ENCODE results near the gene MYH11. TPM values are rescaled to one million over a fixed set of nuclear protein-coding genes. Genes with fewer than 3 reads are reported as not detected.
A peak's percentile ranks its signal among the peaks of the same experiment; 100 is the strongest.

Gene MYH11
- total and polyA plus RNA-seq, 5 donors from 2014 or later, result 0.15 to 0.67 (median 0.43) TPM; not detected in 1

- Mint-ChIP-seq H3K4me1 (no peaks in the 10 kb centered on the region), H3K4me3 (no peak overlapping the region), H3K36me3 (no peaks in the 10 kb centered on the region), H3K9me3 (peaks cover 0 to 4% (median 0%) of the 10 kb centered on the region in 7 donors), H3K27me3 (peaks cover 16% of the 10 kb centered on the region), H3K27ac (no peak overlapping the region)
- DNase-seq, result no peak
- Histone ChIP-seq H3K4me3 (ENCODE audit: low read depth, low read length) (no peak overlapping the region), H3K27ac (ENCODE audit: insufficient read depth, low read length, poor library complexity, severe bottlenecking) (no peak overlapping the region), H3K4me1 (ENCODE audit: control insufficient read depth, insufficient read depth, low read length, poor library complexity, severe bottlenecking) (no peaks in the 10 kb centered on the region), H3K27me3 (ENCODE audit: control insufficient read depth, insufficient read depth, low read length) (no peaks in the 10 kb centered on the region), H3K9me3 (ENCODE audit: control insufficient read depth in 2 of 2, low read length in 2 of 2) (no peaks in the 10 kb centered on the region), H3K36me3 (ENCODE audit: control insufficient read depth, insufficient read depth, low read length) (no peaks in the 10 kb centered on the region)
- no peak for ATAC-seq (ENCODE audit: low read depth in 2 of 2)
Observed at GRCh38 chr16:15772579-15773293, 84.1 kb downstream of the MYH11 start.

GRCh38 chr16:15771694-15772093, 85.1 kb downstream of the MYH11 start:
- Histone ChIP-seq H3K36me3 (ENCODE audit: control insufficient read depth, insufficient read depth, low read length) (no peaks in the 10 kb centered on the region), H3K27me3 (ENCODE audit: control insufficient read depth, insufficient read depth, low read length) (no peaks in the 10 kb centered on the region), H3K4me3 (ENCODE audit: low read depth, low read length) (no peak overlapping the region), H3K9me3 (ENCODE audit: control insufficient read depth in 2 of 2, low read length in 2 of 2) (no peaks in the 10 kb centered on the region), H3K27ac (ENCODE audit: insufficient read depth, low read length, poor library complexity, severe bottlenecking) (no peak overlapping the region), H3K4me1 (ENCODE audit: control insufficient read depth, insufficient read depth, low read length, poor library complexity, severe bottlenecking) (no peaks in the 10 kb centered on the region)
- no peak for DNase-seq
- Mint-ChIP-seq H3K4me1 (no peaks in the 10 kb centered on the region), H3K36me3 (no peaks in the 10 kb centered on the region), H3K27ac (no peak overlapping the region), H3K9me3 (peaks cover 0 to 4% (median 0%) of the 10 kb centered on the region in 7 donors), H3K27me3 (peaks cover 16% of the 10 kb centered on the region), H3K4me3 (no peak overlapping the region)
- ATAC-seq (ENCODE audit: low read depth in 2 of 2), result no peak

GRCh38 chr16:15770512-15770911, 86.3 kb downstream of the MYH11 start:
- Histone ChIP-seq H3K4me1 (ENCODE audit: control insufficient read depth, insufficient read depth, low read length, poor library complexity, severe bottlenecking) (no peaks in the 10 kb centered on the region), H3K27ac (ENCODE audit: insufficient read depth, low read length, poor library complexity, severe bottlenecking) (no peak overlapping the region), H3K9me3 (ENCODE audit: control insufficient read depth in 2 of 2, low read length in 2 of 2) (no peaks in the 10 kb centered on the region), H3K4me3 (ENCODE audit: low read depth, low read length) (no peak overlapping the region), H3K27me3 (ENCODE audit: control insufficient read depth, insufficient read depth, low read length) (no peaks in the 10 kb centered on the region), H3K36me3 (ENCODE audit: control insufficient read depth, insufficient read depth, low read length) (no peaks in the 10 kb centered on the region)
- ATAC-seq (ENCODE audit: low read depth in 2 of 2) (no peak), DNase-seq (no peak)
- no peaks in the 10 kb centered on the region for H3K4me1 Mint-ChIP-seq
- H3K4me3 Mint-ChIP-seq, result no peak overlapping the region
- no peaks in the 10 kb centered on the region for H3K36me3 Mint-ChIP-seq
- peaks cover 0 to 4% (median 0%) of the 10 kb centered on the region in 7 donors for H3K9me3 Mint-ChIP-seq
- peaks cover 21% of the 10 kb centered on the region for H3K27me3 Mint-ChIP-seq
- H3K27ac Mint-ChIP-seq, result no peak overlapping the region

GRCh38 chr16:15770107-15770506, 86.7 kb downstream of the MYH11 start:
- Mint-ChIP-seq H3K27me3 (peaks cover 20% of the 10 kb centered on the region), H3K4me3 (no peak overlapping the region), H3K27ac (no peak overlapping the region), H3K36me3 (no peaks in the 10 kb centered on the region), H3K4me1 (no peaks in the 10 kb centered on the region), H3K9me3 (peaks cover 0 to 4% (median 0%) of the 10 kb centered on the region in 7 donors)
- Histone ChIP-seq H3K27me3 (ENCODE audit: control insufficient read depth, insufficient read depth, low read length) (no peaks in the 10 kb centered on the region), H3K27ac (ENCODE audit: insufficient read depth, low read length, poor library complexity, severe bottlenecking) (no peak overlapping the region), H3K9me3 (ENCODE audit: control insufficient read depth in 2 of 2, low read length in 2 of 2) (no peaks in the 10 kb centered on the region), H3K4me1 (ENCODE audit: control insufficient read depth, insufficient read depth, low read length, poor library complexity, severe bottlenecking) (no peaks in the 10 kb centered on the region), H3K36me3 (ENCODE audit: control insufficient read depth, insufficient read depth, low read length) (no peaks in the 10 kb centered on the region), H3K4me3 (ENCODE audit: low read depth, low read length) (no peak overlapping the region)
- no peak for DNase-seq
- ATAC-seq (ENCODE audit: low read depth in 2 of 2), result no peak

GRCh38 chr16:15769239-15769638, 87.6 kb downstream of the MYH11 start:
- Mint-ChIP-seq H3K4me1 (no peaks in the 10 kb centered on the region), H3K4me3 (no peak overlapping the region), H3K27me3 (peaks cover 16% of the 10 kb centered on the region), H3K36me3 (no peaks in the 10 kb centered on the region), H3K9me3 (peaks cover 0 to 4% (median 0%) of the 10 kb centered on the region in 7 donors), H3K27ac (no peak overlapping the region)
- DNase-seq (no peak), ATAC-seq (ENCODE audit: low read depth in 2 of 2) (no peak)
- Histone ChIP-seq H3K4me1 (ENCODE audit: control insufficient read depth, insufficient read depth, low read length, poor library complexity, severe bottlenecking) (no peaks in the 10 kb centered on the region), H3K9me3 (ENCODE audit: control insufficient read depth in 2 of 2, low read length in 2 of 2) (no peaks in the 10 kb centered on the region), H3K27ac (ENCODE audit: insufficient read depth, low read length, poor library complexity, severe bottlenecking) (no peak overlapping the region), H3K4me3 (ENCODE audit: low read depth, low read length) (no peak overlapping the region), H3K36me3 (ENCODE audit: control insufficient read depth, insufficient read depth, low read length) (no peaks in the 10 kb centered on the region), H3K27me3 (ENCODE audit: control insufficient read depth, insufficient read depth, low read length) (no peaks in the 10 kb centered on the region)

GRCh38 chr16:15768201-15768600, 88.6 kb downstream of the MYH11 start:
- Mint-ChIP-seq H3K4me3 (no peak overlapping the region), H3K9me3 (peaks cover 0 to 4% (median 0%) of the 10 kb centered on the region in 7 donors), H3K27me3 (peaks cover 15% of the 10 kb centered on the region), H3K36me3 (no peaks in the 10 kb centered on the region), H3K27ac (no peak overlapping the region), H3K4me1 (no peaks in the 10 kb centered on the region)
- Histone ChIP-seq H3K27ac (ENCODE audit: insufficient read depth, low read length, poor library complexity, severe bottlenecking) (no peak overlapping the region), H3K4me1 (ENCODE audit: control insufficient read depth, insufficient read depth, low read length, poor library complexity, severe bottlenecking) (no peaks in the 10 kb centered on the region), H3K36me3 (ENCODE audit: control insufficient read depth, insufficient read depth, low read length) (no peaks in the 10 kb centered on the region), H3K9me3 (ENCODE audit: control insufficient read depth in 2 of 2, low read length in 2 of 2) (no peaks in the 10 kb centered on the region), H3K27me3 (ENCODE audit: control insufficient read depth, insufficient read depth, low read length) (no peaks in the 10 kb centered on the region), H3K4me3 (ENCODE audit: low read depth, low read length) (no peak overlapping the region)
- no peak for ATAC-seq (ENCODE audit: low read depth in 2 of 2)
- DNase-seq, result no peak

- no peak overlapping the region for H3K4me3 Mint-ChIP-seq
Observed at GRCh38 chr16:15766918-15767317, 89.9 kb downstream of the MYH11 start.

GRCh38 chr16:15765880-15766279, 90.9 kb downstream of the MYH11 start:
- no peaks in the 10 kb centered on the region for H3K4me1 ChIP-seq (ENCODE audit: control insufficient read depth, insufficient read depth, low read length, poor library complexity, severe bottlenecking)
- Mint-ChIP-seq H3K27ac (no peak overlapping the region), H3K36me3 (no peaks in the 10 kb centered on the region), H3K27me3 (peaks cover 19% of the 10 kb centered on the region), H3K9me3 (peaks cover 0 to 4% (median 0%) of the 10 kb centered on the region in 7 donors), H3K4me3 (no peak overlapping the region), H3K4me1 (no peaks in the 10 kb centered on the region)
- ATAC-seq (ENCODE audit: low read depth in 2 of 2) (peak; percentile 52 to 59), DNase-seq (peak in 2 of 3 donors; percentile 39 to 62)
- H3K4me3 ChIP-seq (ENCODE audit: low read depth, low read length), result no peak overlapping the region
- H3K36me3 ChIP-seq (ENCODE audit: control insufficient read depth, insufficient read depth, low read length), result no peaks in the 10 kb centered on the region
- H3K27me3 ChIP-seq (ENCODE audit: control insufficient read depth, insufficient read depth, low read length), result no peaks in the 10 kb centered on the region
- H3K9me3 ChIP-seq (ENCODE audit: control insufficient read depth in 2 of 2, low read length in 2 of 2), result no peaks in the 10 kb centered on the region
- no peak overlapping the region for H3K27ac ChIP-seq (ENCODE audit: insufficient read depth, low read length, poor library complexity, severe bottlenecking)

More at GRCh38 chr16:15766918-15767317, 89.9 kb downstream of the MYH11 start:
- Histone ChIP-seq H3K4me1 (ENCODE audit: control insufficient read depth, insufficient read depth, low read length, poor library complexity, severe bottlenecking) (no peaks in the 10 kb centered on the region), H3K36me3 (ENCODE audit: control insufficient read depth, insufficient read depth, low read length) (no peaks in the 10 kb centered on the region), H3K27ac (ENCODE audit: insufficient read depth, low read length, poor library complexity, severe bottlenecking) (no peak overlapping the region), H3K27me3 (ENCODE audit: control insufficient read depth, insufficient read depth, low read length) (no peaks in the 10 kb centered on the region), H3K9me3 (ENCODE audit: control insufficient read depth in 2 of 2, low read length in 2 of 2) (no peaks in the 10 kb centered on the region), H3K4me3 (ENCODE audit: low read depth, low read length) (no peak overlapping the region)
- no peak for DNase-seq
- Mint-ChIP-seq H3K4me1 (no peaks in the 10 kb centered on the region), H3K36me3 (no peaks in the 10 kb centered on the region), H3K9me3 (peaks cover 0 to 4% (median 0%) of the 10 kb centered on the region in 7 donors), H3K27ac (no peak overlapping the region), H3K27me3 (peaks cover 15% of the 10 kb centered on the region)
- no peak for ATAC-seq (ENCODE audit: low read depth in 2 of 2)

Measured in CD4-positive, CD25-positive, alpha-beta regulatory T cell (primary cell).